GM23248 (cell line): Measurements from ENCODE around the gene CACUL1. TPM values are rescaled to one million over a fixed set of nuclear protein-coding genes. Genes with fewer than 3 reads are reported as not detected.

Source experiments
- DNase-seq: peaks from one replicate; pipeline ENCODE4 v3.0.0-alpha.2; 2015
- H2AFZ ChIP-seq: fragments of 200-600 bp; sonication (generic); 2 replicates; pipeline ENCODE4 v1.6.1; 2016; ENCODE audit warnings: antibody characterized with exemption
- H3F3A ChIP-seq: fragments of 200-600 bp; sonication (generic); 2 replicates; pipeline ENCODE4 v1.6.1; 2016; ENCODE audit warnings: mild to moderate bottlenecking, antibody characterized with exemption, mixed run types; ENCODE audit not compliant: insufficient read depth
- H3K27ac ChIP-seq: fragments of 200-600 bp; sonication (generic); 2 replicates; pipeline ENCODE4 v1.5.1; 2016; ENCODE audit warnings: mild to moderate bottlenecking
- H3K27me3 ChIP-seq: fragments of 200-600 bp; sonication (generic); replicated peaks from 2 replicates; pipeline ENCODE4 v1.6.1; 2016; ENCODE audit warnings: mild to moderate bottlenecking; ENCODE audit not compliant: insufficient read depth
- H3K36me3 ChIP-seq: fragments of 200-600 bp; sonication (generic); 2 replicates; pipeline ENCODE4 v1.6.1; 2016; ENCODE audit warnings: low read depth, mild to moderate bottlenecking
- H3K4me1 ChIP-seq: fragments of 200-600 bp; sonication (generic); 2 replicates; pipeline ENCODE4 v1.6.1; 2016; ENCODE audit warnings: mild to moderate bottlenecking; ENCODE audit not compliant: insufficient read depth
- H3K4me2 ChIP-seq: fragments of 200-600 bp; sonication (generic); one replicate; pipeline ENCODE4 v1.6.1; 2016; ENCODE audit warnings: mild to moderate bottlenecking; ENCODE audit not compliant: unreplicated experiment
- H3K4me3 ChIP-seq: fragments of 200-600 bp; sonication (generic); 2 replicates; pipeline ENCODE4 v1.5.1; 2016; ENCODE audit warnings: mild to moderate bottlenecking
- H3K79me2 ChIP-seq: fragments of 200-600 bp; sonication (generic); 2 replicates; pipeline ENCODE4 v1.6.1; 2016; ENCODE audit warnings: mild to moderate bottlenecking; ENCODE audit not compliant: insufficient read depth
- H3K9ac ChIP-seq: fragments of 200-600 bp; sonication (generic); 2 replicates; pipeline ENCODE4 v1.6.1; 2016; ENCODE audit warnings: mild to moderate bottlenecking
- H3K9me2 ChIP-seq: fragments of 200-600 bp; sonication (generic); 2 replicates; pipeline ENCODE4 v1.6.1; 2016; ENCODE audit warnings: mixed run types, mild to moderate bottlenecking, moderate library complexity; ENCODE audit not compliant: insufficient read depth
- H3K9me3 ChIP-seq: fragments of 200-600 bp; sonication (generic); one replicate; pipeline ENCODE4 v1.6.1; 2017; ENCODE audit warnings: low read depth
- H4K20me1 ChIP-seq: fragments of 200-600 bp; sonication (generic); 2 replicates; pipeline ENCODE4 v1.6.0; 2016; ENCODE audit not compliant: insufficient read depth
- EZH2 ChIP-seq: fragments of 200-600 bp; sonication (generic); IDR thresholded peaks from 2 replicates; pipeline ENCODE4 v1.6.1; 2018; ENCODE audit warnings: antibody characterized with exemption, mild to moderate bottlenecking; ENCODE audit not compliant: insufficient read depth, poor library complexity, severe bottlenecking
- EZH2phosphoT487 ChIP-seq: fragments of 200-600 bp; sonication (generic); IDR thresholded peaks from 2 replicates; pipeline ENCODE4 v1.6.1; 2018; ENCODE audit warnings: antibody characterized with exemption, moderate library complexity, mild to moderate bottlenecking, low read depth; ENCODE audit not compliant: insufficient read depth
- WGBS, 2 experiments: methylation state at CpG; one replicate each; pipeline ENCODE4 v1.1.6; 2015 to 2017; ENCODE audit warnings: low lambda C conversion rate in 2 of 2, low coverage in 1 of 2; ENCODE audit errors: missing lambda C conversion rate in 2 of 2; 5-methylcytosine and 5-hydroxymethylcytosine counted together
- in situ Hi-C: fragments of 300-500 bp; cut with MboI; formaldehyde crosslinking; loops from 2 replicates; pipeline ENCODE4 v1.15.0; 2020
- polyA plus RNA-seq: library from polyadenylated mRNA; unstranded; fragments of >200 nt; fragmentation: Nextera tagmentation; extraction: Ambion mirVana; gene quantifications from 2 replicates; pipeline ENCODE4 v1.2.1, GENCODE V29; 2016
- total RNA-seq: library from RNA; depleted of rRNA; stranded (reverse); fragments of >200 nt; shearing (Covaris generic); gene quantifications from 2 replicates; pipeline ENCODE4 v1.2.3, GENCODE V29; 2014

CACUL1 gene
- total and polyA plus RNA-seq, 2 experiments from 2014 or later = 14.8 to 27.1 TPM

DNA sequence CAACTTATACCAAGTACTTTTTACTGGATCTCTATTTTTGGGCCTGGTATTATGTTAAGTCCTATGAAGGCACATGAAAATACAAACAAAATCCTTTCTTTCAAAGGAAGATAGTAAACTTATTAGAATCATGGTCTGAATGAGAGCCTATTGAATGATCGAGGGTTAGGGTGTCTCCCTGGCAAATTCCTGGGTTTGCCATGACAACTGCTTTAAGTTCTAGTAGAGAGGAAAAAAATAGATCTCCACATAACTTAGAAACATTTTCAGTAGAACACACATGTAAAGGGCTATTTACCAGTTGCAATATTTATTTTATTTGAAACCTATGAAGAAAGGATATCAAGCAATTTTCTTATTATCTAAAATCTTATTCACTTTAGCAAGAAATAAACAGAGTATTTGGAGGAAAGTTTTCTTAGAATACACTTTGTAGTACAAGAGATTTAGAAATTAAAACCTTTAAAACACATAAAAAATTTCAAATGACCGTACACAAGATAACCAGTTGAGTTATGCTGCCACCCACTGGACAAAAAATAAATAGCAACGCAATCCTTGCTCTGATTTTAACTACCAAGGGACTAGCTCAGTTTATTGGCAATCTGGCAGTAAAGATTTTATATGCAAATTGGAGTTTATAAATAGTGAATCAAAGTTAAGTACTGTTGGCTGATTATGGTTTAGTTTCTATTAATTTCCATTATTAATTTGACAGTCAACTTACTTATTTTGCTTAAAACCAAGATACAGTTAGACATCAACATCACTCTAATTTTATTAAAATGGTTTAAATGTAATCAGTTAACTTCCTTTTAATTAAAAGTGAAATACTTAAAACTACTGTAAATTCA, 33.9 kb downstream of the CACUL1 start:
- Histone ChIP-seq H3K9me2 (no peaks in the 10 kb centered on the region), H4K20me1 (no peaks in the 10 kb centered on the region), H3K27ac (no peak overlapping the region), H3K79me2 (peaks cover 65% of the 10 kb centered on the region), H3K27me3 (no peaks in the 10 kb centered on the region), H2AFZ (no peak overlapping the region), H3K9me3 (no peaks in the 10 kb centered on the region), H3K4me3 (no peak overlapping the region), H3K4me1 (peaks cover 43% of the 10 kb centered on the region), H3F3A (peaks cover 17% of the 10 kb centered on the region), H3K4me2 (no peak overlapping the region), H3K36me3 (no peaks in the 10 kb centered on the region), H3K9ac (no peak overlapping the region)
- DNase-seq = peak; percentile 56
- 21 to 23% methylated on average over 3 of the region's 3 CpGs for WGBS, 2 experiments
- in situ Hi-C loops = no loop called here
- TF ChIP-seq EZH2phosphoT487 = no peak
- TF ChIP-seq EZH2 = no peak

DNA sequence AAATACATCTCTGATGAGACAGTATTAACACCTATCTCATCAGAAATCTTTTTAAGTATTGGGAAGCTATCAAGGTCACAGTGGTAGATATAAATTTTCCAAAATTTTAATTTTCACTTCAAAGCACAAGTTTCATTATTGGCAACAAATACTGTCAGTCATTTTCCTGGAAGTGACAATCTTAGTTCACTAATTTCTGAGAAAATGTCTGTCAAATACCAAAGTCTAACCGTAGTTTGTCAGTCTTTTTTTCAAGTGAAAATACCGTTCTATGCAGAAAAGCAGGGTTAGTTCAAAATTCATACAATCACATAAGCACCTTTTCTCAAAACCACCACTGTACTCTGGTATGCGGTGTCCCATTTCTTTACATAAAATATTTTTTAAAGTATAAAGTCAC, 40.4 kb downstream of the CACUL1 start:
- H3K9me3 ChIP-seq = no peaks in the 10 kb centered on the region
- H3K4me3 ChIP-seq = no peak overlapping the region
- H3K4me1 ChIP-seq = no peaks in the 10 kb centered on the region
- no peaks in the 10 kb centered on the region for H3K27me3 ChIP-seq
- no peak overlapping the region for H3K9ac ChIP-seq
- H3K27ac ChIP-seq = no peak overlapping the region
- no peak overlapping the region for H2AFZ ChIP-seq
- H3F3A ChIP-seq = no peaks in the 10 kb centered on the region
- H3K36me3 ChIP-seq = no peaks in the 10 kb centered on the region
- 96 to 99% methylated on average over 3 of the region's 3 CpGs for WGBS, 2 experiments
- H3K4me2 ChIP-seq = no peak overlapping the region
- in situ Hi-C loops = loop anchor here (10.0 kb wide), 1 partner anchor 140 kb away; no protein-coding TSS in a partner anchor
- no peak for DNase-seq
- H3K79me2 ChIP-seq = peaks cover 37% of the 10 kb centered on the region
- H3K9me2 ChIP-seq = no peaks in the 10 kb centered on the region
- TF ChIP-seq EZH2phosphoT487 (no peak), EZH2 (no peak)
- H4K20me1 ChIP-seq = no peaks in the 10 kb centered on the region

DNA sequence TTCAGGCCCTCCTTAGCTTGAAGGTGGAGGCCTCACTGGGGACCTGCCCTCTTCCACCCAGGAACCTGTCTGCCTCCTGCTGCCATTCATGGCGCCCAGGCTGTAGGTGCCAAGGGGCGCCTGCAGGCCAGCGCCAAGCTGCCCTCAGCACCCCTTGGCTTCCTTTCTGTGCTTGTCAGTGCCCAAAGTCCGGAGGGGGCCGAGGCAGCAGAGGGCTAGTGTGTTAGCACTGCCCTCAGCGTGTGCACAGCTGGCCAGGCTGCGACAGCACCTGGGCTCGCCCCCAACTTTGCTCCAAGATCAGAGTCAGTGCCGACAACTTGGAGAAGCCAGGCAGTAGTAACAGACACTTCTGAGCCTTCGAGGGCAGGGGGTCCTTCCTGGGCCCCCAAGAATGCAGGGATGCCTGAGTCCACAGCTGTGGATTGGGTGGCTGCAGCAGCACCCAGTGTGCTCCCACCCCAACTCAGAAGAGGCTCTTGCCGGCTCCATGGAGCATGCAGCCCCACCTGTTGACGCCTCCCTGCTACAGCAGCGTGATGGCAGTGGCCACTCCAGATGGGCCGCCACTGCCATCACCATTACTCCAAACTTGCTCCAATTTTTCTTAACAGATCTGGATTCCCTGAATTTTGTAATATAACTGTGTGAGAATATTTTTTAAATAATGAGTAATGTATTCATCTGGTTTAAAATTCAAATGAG, 41.7 kb downstream of the CACUL1 start:
- H3K9ac ChIP-seq = no peak overlapping the region
- no peaks in the 10 kb centered on the region for H3K9me3 ChIP-seq
- peaks cover 42% of the 10 kb centered on the region for H3K79me2 ChIP-seq
- TF ChIP-seq EZH2 (no peak), EZH2phosphoT487 (no peak)
- no peak overlapping the region for H3K4me2 ChIP-seq
- H3K4me1 ChIP-seq = no peaks in the 10 kb centered on the region
- in situ Hi-C loops = loop anchor here (10.0 kb wide), 1 partner anchor 138 kb away; no protein-coding TSS in a partner anchor
- no peak overlapping the region for H2AFZ ChIP-seq
- H3K36me3 ChIP-seq = no peaks in the 10 kb centered on the region
- H3K4me3 ChIP-seq = no peak overlapping the region
- H4K20me1 ChIP-seq = no peaks in the 10 kb centered on the region
- no peaks in the 10 kb centered on the region for H3K9me2 ChIP-seq
- H3K27me3 ChIP-seq = no peaks in the 10 kb centered on the region
- DNase-seq = no peak
- WGBS, 2 experiments = 86 to 88% methylated on average over 14 of the region's 14 CpGs
- no peak overlapping the region for H3K27ac ChIP-seq
- H3F3A ChIP-seq = no peaks in the 10 kb centered on the region

DNA sequence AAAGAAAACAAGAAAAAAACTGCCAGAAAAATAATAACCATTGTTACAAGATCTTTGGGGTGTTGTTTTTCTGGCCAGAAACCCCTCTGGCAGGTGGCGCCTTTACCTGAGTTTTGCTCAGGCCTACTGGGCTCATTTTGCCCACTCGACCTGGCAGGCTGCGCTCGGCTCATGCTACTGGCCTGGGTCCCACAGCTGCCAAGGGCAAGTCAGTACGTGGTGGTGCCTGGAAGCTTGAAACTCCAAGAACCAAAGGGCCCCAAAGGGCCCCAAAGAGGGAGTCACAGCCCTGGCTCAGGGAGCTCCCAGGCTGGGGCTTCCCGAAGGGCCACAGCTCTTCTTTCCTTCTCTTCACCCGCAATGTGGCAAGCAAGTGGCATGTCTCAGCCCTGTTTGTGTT, 42.7 kb downstream of the CACUL1 start:
- in situ Hi-C loops = loop anchor here (10.0 kb wide), 1 partner anchor 137 kb away; no protein-coding TSS in a partner anchor
- 88 to 90% methylated on average over 7 of the region's 7 CpGs for WGBS, 2 experiments
- H3K27me3 ChIP-seq = no peaks in the 10 kb centered on the region

More for the DNA sequence above, 42.7 kb downstream of the CACUL1 start:
- Histone ChIP-seq H3K9me3 (no peaks in the 10 kb centered on the region), H2AFZ (no peak overlapping the region), H3K9ac (no peak overlapping the region), H3K4me2 (no peak overlapping the region), H3K27ac (no peak overlapping the region), H4K20me1 (no peaks in the 10 kb centered on the region; the same call in 1 of the 2 replicates), H3K36me3 (no peaks in the 10 kb centered on the region), H3F3A (no peaks in the 10 kb centered on the region), H3K4me1 (no peaks in the 10 kb centered on the region), H3K79me2 (peaks cover 40% of the 10 kb centered on the region), H3K4me3 (no peak overlapping the region), H3K9me2 (no peaks in the 10 kb centered on the region)
- TF ChIP-seq EZH2phosphoT487 (no peak), EZH2 (no peak)
- no peak for DNase-seq
